Testis (tissue), 2 donors: ENCODE results near the gene VSIG10L.

ENCODE experiments used
- POLR2A ChIP-seq: fragments of 450-650 bp; IDR thresholded peaks from one replicate; pipeline ENCODE4 v1.6.1; 2017; ENCODE audit warnings: antibody characterized with exemption, mild to moderate bottlenecking, moderate library complexity
- TF ChIP-seq, protein P1 (sequence below), 3 experiments: fragments of 450-650 bp in 2 of 3; fragments of 200-600 bp in 1 of 3; sonication (generic) in 1 of 3; IDR thresholded peaks; one replicate each; pipeline ENCODE4 v1.5.1; 2016 to 2019; ENCODE audit warnings: antibody characterized with exemption in 3 of 3, mild to moderate bottlenecking in 2 of 3, moderate library complexity in 1 of 3

DNA sequence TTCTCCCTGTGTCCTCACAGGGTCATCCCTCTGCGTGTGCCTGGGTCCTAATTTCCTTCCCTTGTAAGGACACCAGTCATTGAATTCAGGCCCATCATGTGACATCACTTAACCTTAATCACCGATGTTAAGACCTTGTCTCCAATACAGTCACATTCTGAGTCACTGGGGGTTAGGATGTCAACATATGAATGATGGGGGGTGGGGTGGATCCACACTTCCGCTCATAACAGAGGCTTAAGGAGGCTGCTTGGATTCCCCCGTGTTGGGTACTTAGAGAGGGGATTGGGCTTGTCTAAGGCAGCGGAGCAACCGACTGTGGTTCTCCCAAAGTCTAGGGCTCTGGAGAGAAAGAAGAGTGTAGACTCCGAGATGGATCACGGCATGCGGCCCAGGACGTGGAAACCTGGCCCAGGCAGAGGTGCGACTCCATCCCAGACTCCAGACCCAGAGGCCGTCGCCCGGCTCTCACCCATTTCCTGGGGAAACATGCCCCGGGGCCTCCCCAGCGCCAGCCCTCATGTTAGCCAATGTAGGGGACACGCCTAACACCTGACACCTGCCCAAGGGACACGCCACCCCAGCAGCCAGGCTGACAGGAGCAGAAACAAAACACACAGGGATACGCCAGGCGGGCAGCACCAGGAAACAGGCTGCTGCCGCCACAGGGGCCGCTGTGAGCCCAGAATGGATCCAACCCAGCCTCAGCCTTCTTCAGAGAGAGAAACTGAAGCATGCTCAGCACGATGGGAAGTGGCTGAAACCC is 47.5 kb downstream of the VSIG10L start:
- TF ChIP-seq, protein P1, sequence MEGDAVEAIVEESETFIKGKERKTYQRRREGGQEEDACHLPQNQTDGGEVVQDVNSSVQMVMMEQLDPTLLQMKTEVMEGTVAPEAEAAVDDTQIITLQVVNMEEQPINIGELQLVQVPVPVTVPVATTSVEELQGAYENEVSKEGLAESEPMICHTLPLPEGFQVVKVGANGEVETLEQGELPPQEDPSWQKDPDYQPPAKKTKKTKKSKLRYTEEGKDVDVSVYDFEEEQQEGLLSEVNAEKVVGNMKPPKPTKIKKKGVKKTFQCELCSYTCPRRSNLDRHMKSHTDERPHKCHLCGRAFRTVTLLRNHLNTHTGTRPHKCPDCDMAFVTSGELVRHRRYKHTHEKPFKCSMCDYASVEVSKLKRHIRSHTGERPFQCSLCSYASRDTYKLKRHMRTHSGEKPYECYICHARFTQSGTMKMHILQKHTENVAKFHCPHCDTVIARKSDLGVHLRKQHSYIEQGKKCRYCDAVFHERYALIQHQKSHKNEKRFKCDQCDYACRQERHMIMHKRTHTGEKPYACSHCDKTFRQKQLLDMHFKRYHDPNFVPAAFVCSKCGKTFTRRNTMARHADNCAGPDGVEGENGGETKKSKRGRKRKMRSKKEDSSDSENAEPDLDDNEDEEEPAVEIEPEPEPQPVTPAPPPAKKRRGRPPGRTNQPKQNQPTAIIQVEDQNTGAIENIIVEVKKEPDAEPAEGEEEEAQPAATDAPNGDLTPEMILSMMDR (IDR thresholded peaks at IDR 0.05) = no peak
- no peak for TF ChIP-seq POLR2A
